B cell (primary cell): ENCODE results near the gene APOBEC3C. TPM values are rescaled to one million over a fixed set of nuclear protein-coding genes. Genes with fewer than 3 reads are reported as not detected.
"Not testable (repeated sequence)": the region's sequence is repeated elsewhere in the genome, so short reads cannot be mapped to it uniquely, and the experiment has no call there.

Experiments used
- ATAC-seq: fragments of 200-7000 bp; cut with Tn5 transposase; one replicate; pipeline ENCODE4 v1.10.0; 2021; ENCODE audit warnings: low read depth, mild to moderate bottlenecking, moderate number of reproducible peaks, moderate library complexity
- CTCF ChIA-PET: fragments of 350-600 bp; sonication (Branson Sonifier 250); formaldehyde crosslinking; loops from one replicate; lab custom pipeline; 2021; ENCODE audit warnings: antibody characterized with exemption, inconsistent platforms; lab: Charles Lee
- POLR2A ChIA-PET: fragments of 350-600 bp; sonication (Branson Sonifier 250); formaldehyde crosslinking; loops from one replicate; lab custom pipeline; 2021; ENCODE audit warnings: antibody characterized with exemption; lab: Charles Lee
- DNase-seq: peaks from one replicate; pipeline ENCODE4 v3.0.0; 2013
- H2AFZ ChIP-seq: 2 replicates; pipeline ENCODE4 v1.6.1; 2012; ENCODE audit warnings: mild to moderate bottlenecking, low read depth, low read length; ENCODE audit not compliant: insufficient read depth, poor library complexity, severe bottlenecking
- H3K27ac ChIP-seq, 2 donors: 1 replicate in 1 of 2; 2 replicates in 1 of 2; pipeline ENCODE4 v1.5.1; 2012 to 2013; ENCODE audit warnings: low read length in 2 of 2, mild to moderate bottlenecking in 2 of 2, moderate library complexity in 1 of 2
- H3K27me3 ChIP-seq, 4 experiments: fragments of 200-600 bp in 1 of 4; sonication (generic) in 1 of 4; replicated peaks in 1 of 4; 1 replicate in 2 of 4; 2 replicates in 2 of 4; pipeline versions ENCODE4 v1.6.1 to v1.7.0; 2013 to 2016; ENCODE audit warnings: low read length in 3 of 4, mild to moderate bottlenecking in 2 of 4, mixed read lengths in 1 of 4, moderate library complexity in 1 of 4; ENCODE audit not compliant: insufficient read depth in 4 of 4, control insufficient read depth in 3 of 4; ENCODE audit errors: control extremely low read depth in 1 of 4
- H3K36me3 ChIP-seq, 2 experiments: replicated peaks in 1 of 2; 1 replicate in 1 of 2; 2 replicates in 1 of 2; pipeline versions ENCODE4 v1.6.1 to v1.7.1; 2013; ENCODE audit warnings: low read length in 1 of 2; ENCODE audit not compliant: insufficient read depth in 2 of 2, control insufficient read depth in 1 of 2; ENCODE audit errors: control extremely low read depth in 1 of 2, extremely low read depth in 1 of 2
- H3K4me1 ChIP-seq, 2 donors: fragments of 200-600 bp in 1 of 2; sonication (generic) in 1 of 2; 1 replicate in 1 of 2; 2 replicates in 1 of 2; pipeline versions ENCODE4 v1.5.1 to v1.6.1; 2013 to 2017; ENCODE audit warnings: low read length in 2 of 2; ENCODE audit not compliant: control insufficient read depth in 2 of 2, insufficient read depth in 2 of 2
- H3K4me2 ChIP-seq: replicated peaks from 2 replicates; pipeline ENCODE3; 2012; ENCODE audit warnings: mild to moderate bottlenecking, low read depth, low read length; ENCODE audit not compliant: poor library complexity, severe bottlenecking
- H3K4me3 ChIP-seq, 5 experiments: fragments of 200-600 bp in 1 of 5; sonication (generic) in 1 of 5; 1 replicate in 3 of 5; 2 replicates in 2 of 5; pipeline versions ENCODE4 v1.5.1 to v1.7.0; 2011 to 2016; ENCODE audit warnings: low read length in 4 of 5, mild to moderate bottlenecking in 4 of 5, low read depth in 2 of 5, control low read depth in 1 of 5, moderate library complexity in 1 of 5; ENCODE audit not compliant: insufficient read depth in 1 of 5; ENCODE audit errors: control extremely low read depth in 1 of 5, extremely low read depth in 1 of 5
- H3K79me2 ChIP-seq: fragments of 200-600 bp; sonication (generic); one replicate; pipeline ENCODE4 v1.6.0; 2016; ENCODE audit warnings: low read length; ENCODE audit not compliant: control insufficient read depth, insufficient read depth
- H3K9ac ChIP-seq: fragments of 200-600 bp; sonication (generic); 2 replicates; pipeline ENCODE4 v1.6.1; 2017; ENCODE audit warnings: mild to moderate bottlenecking, low read length, moderate library complexity
- H3K9me3 ChIP-seq, 3 donors: one replicate each; pipeline versions ENCODE4 v1.6.1 to v1.7.1; 2013; ENCODE audit warnings: low read length in 2 of 3; ENCODE audit not compliant: control insufficient read depth in 2 of 3, insufficient read depth in 1 of 3; ENCODE audit errors: control extremely low read depth in 1 of 3
- H4K20me1 ChIP-seq: 2 replicates; pipeline ENCODE4 v1.6.0; 2012; ENCODE audit warnings: mild to moderate bottlenecking, low read length; ENCODE audit not compliant: insufficient read depth, control insufficient read depth, poor library complexity, severe bottlenecking
- H3K27ac Mint-ChIP-seq: one replicate; pipeline ENCODE4 v1.8.0; 2021; ENCODE audit warnings: mixed read lengths
- H3K27me3 Mint-ChIP-seq: one replicate; pipeline ENCODE4 v1.8.0; 2021; ENCODE audit warnings: mixed read lengths
- H3K4me1 Mint-ChIP-seq: one replicate; pipeline ENCODE4 v1.8.0; 2021; ENCODE audit warnings: mixed read lengths
- H3K4me3 Mint-ChIP-seq: one replicate; pipeline ENCODE4 v1.8.0; 2021; ENCODE audit warnings: mixed read lengths
- H3K9me3 Mint-ChIP-seq: one replicate; pipeline ENCODE4 v1.8.0; 2022; ENCODE audit warnings: mixed read lengths; ENCODE audit not compliant: insufficient read depth
- WGBS: methylation state at CpG from one replicate; pipeline ENCODE4 v1.1.5; 2013; ENCODE audit warnings: missing lambda C conversion rate; ENCODE audit not compliant: insufficient coverage; 5-methylcytosine and 5-hydroxymethylcytosine counted together
- intact Hi-C: fragments of 100-400 bp; cut with micrococcal nuclease; formaldehyde crosslinking; loops from one replicate; pipeline ENCODE4 v1.10.0; 2022
- polyA plus RNA-seq: library from polyadenylated mRNA; depleted of rRNA; stranded (reverse); fragments of >200 nt; gene quantifications from 2 replicates; pipeline ENCODE4 v1.2.3, GENCODE V29; 2012
- total RNA-seq, 2 donors: library from RNA; stranded (reverse); fragments of 120-200 nt in 1 of 2; gene quantifications; 1 replicate in 1 of 2; 2 replicates in 1 of 2; pipeline versions ENCODE4 v1.2.3 to v1.2.4, GENCODE V29; 2013 to 2022

The APOBEC3C gene
- total and polyA plus RNA-seq, 2 donors (not counting 1 experiment from before 2014, with no cell fraction given), result 45.5 to 107 TPM

DNA sequence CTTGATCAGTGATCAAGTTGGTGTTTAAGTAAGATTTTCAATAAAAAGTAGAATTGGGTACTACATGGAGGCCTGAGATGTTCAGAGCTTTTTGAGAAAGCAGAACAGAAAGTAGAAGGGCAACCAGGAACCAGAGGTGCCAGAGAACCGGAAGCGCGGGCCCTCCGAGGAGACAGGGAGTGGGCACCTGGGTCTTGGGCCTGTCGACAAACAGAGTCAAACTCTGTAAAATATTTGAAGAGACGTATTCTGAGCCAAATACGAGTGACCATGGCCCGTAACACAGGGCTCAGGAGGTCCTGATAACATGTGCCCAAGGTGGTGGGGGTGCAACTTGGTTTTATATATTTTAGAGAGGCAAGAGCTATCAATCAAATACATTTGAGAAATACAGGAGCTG is 49.8 kb downstream of the APOBEC3C start:
- H3K4me2 ChIP-seq, result peak overlapping the region; percentile 50
- H3K27ac Mint-ChIP-seq, result not testable (repeated sequence)
- CTCF ChIA-PET, result interaction anchor here (0.6 to 1.8 kb wide), 4 partner anchors 16 to 89 kb away, joined by 3 to 5 read pairs (median 4); partner anchors contain the start of gene CBX7

DNA sequence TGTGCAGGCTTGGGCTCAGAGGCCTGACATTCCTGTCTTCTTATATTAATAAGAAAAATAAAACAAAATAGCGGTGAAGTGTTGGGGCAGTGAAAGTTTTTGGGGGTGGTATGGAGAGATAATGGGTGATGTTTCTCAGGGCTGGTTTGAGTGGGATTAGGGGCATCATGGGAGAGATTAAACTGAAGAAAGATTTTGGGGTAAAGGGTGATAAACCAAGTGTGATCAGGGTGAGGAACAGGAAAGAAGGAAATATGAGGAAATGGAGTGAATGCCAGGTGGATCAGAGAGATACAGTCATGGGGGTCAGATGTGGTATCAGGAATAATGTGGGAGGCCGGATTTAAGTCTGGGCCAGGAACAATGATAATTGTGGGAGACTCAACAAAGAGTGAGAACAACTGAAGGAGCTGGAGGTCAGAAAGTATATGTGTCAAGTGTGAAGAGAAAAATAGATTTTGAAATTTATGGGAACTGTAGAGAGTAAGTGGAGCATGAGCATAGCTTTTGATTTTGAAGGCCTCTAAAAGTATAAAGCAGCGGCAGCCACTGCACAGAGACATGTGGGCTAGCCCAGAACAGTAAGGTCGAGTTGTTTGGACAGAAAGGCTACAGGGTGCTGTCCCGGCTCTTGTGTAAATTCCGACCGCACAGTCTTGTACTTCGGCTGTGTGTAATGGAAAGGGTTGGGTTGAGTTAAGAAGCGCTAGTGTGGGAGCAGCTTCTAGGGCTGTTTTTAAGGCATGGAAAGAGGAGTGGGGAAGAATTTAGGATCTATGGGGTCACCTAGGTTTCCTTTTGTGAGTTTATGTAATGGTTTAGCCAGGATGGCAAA is 52.6 kb downstream of the APOBEC3C start:
- peaks cover 36% of the 10 kb centered on the region for H3K4me1 Mint-ChIP-seq
- Histone ChIP-seq H3K79me2 (peaks cover 56% of the 10 kb centered on the region), H3K4me2 (peak overlapping the region; percentile 76), H3K36me3 (peaks cover 2 to 26% of the 10 kb centered on the region in 2 experiments), H3K4me3 (peak overlapping the region; percentile 83 to 99 (median 96)), H3K27ac (peak overlapping the region; percentile 97 to 98), H3K9ac (peak overlapping the region; percentile 92), H3K4me1 (peaks cover 75 to 95% of the 10 kb centered on the region in 2 donors)
- not testable (repeated sequence) for H3K27ac Mint-ChIP-seq, H4K20me1 ChIP-seq, H3K4me3 Mint-ChIP-seq, H3K9me3 Mint-ChIP-seq, H2AFZ ChIP-seq, H3K9me3 ChIP-seq, H3K27me3 Mint-ChIP-seq, H3K27me3 ChIP-seq
- CTCF ChIA-PET, result interaction anchor here (0.9 to 1.9 kb wide), 5 partner anchors 22 to 63 kb away, joined by 3 to 7 read pairs (median 3); no protein-coding TSS in a partner anchor
- 22% methylated on average over 8 of the region's 9 CpGs for WGBS
- POLR2A ChIA-PET, result interaction anchor here (0.8 to 3.6 kb wide), 6 partner anchors 12 to 85 kb away, joined by 3 to 13 read pairs (median 4); partner anchors contain the start of gene CBX7
- DNase-seq (peak; percentile 41), ATAC-seq (peak; percentile 22)
- intact Hi-C loops, result loop anchor here (1.0 to 2.0 kb wide), 4 partner anchors 26 to 52 kb away; partner anchors contain the start of genes APOBEC3C and APOBEC3F

More for the DNA sequence above, 49.8 kb downstream of the APOBEC3C start:
- H3K27me3 Mint-ChIP-seq, H3K9me3 ChIP-seq, H3K4me3 Mint-ChIP-seq, H3K9ac ChIP-seq, H3K36me3 ChIP-seq, H3K27me3 ChIP-seq, H3K9me3 Mint-ChIP-seq, H2AFZ ChIP-seq, intact Hi-C loops, H4K20me1 ChIP-seq: not testable (repeated sequence)
- WGBS, result 0% methylated on average over 6 of the region's 8 CpGs
- peak overlapping the region; percentile 97 to 98 for H3K27ac ChIP-seq
- peaks cover 72 to 87% of the 10 kb centered on the region in 2 donors for H3K4me1 ChIP-seq
- peak; percentile 68 for DNase-seq
- POLR2A ChIA-PET, result interaction anchor here (0.9 to 1.3 kb wide), 6 partner anchors 11 to 252 kb away, joined by 3 to 5 read pairs (median 4); partner anchors contain the start of gene CBX7
- H3K4me1 Mint-ChIP-seq, result peaks cover 22% of the 10 kb centered on the region
- peak; percentile 67 for ATAC-seq
- H3K4me3 ChIP-seq, result peak overlapping the region in 1 of 5 experiments; percentile 16
- H3K79me2 ChIP-seq, result peaks cover 38% of the 10 kb centered on the region
